H9 (cell line): ENCODE results near the gene SSTR1. TPM values are rescaled to one million over a fixed set of nuclear protein-coding genes. Genes with fewer than 3 reads are reported as not detected.
A peak's percentile ranks its signal among the peaks of the same experiment; 100 is the strongest.

ENCODE experiments used
- DNase-seq: peaks from one replicate; pipeline ENCODE4 v3.0.0-alpha.2; 2017
- H2AFZ ChIP-seq: one replicate; pipeline ENCODE4 v1.6.1; 2013; ENCODE audit warnings: mild to moderate bottlenecking, low read length, control low read depth, moderate library complexity
- H2AK5ac ChIP-seq: 2 replicates; pipeline ENCODE4 v1.6.1; 2013; ENCODE audit warnings: low read length, control low read depth, mixed read lengths; ENCODE audit not compliant: insufficient read length
- H2BK120ac ChIP-seq: one replicate; pipeline ENCODE4 v1.6.1; 2013; ENCODE audit warnings: low read depth, mild to moderate bottlenecking, low read length, control low read depth, inconsistent platforms; ENCODE audit not compliant: poor library complexity, severe bottlenecking
- H2BK12ac ChIP-seq: 2 replicates; pipeline ENCODE4 v1.6.1; 2013; ENCODE audit warnings: low read length, control low read depth, mixed read lengths, low read depth; ENCODE audit not compliant: insufficient read length
- H2BK15ac ChIP-seq: 2 replicates; pipeline ENCODE4 v1.6.1; 2013; ENCODE audit warnings: low read depth, low read length, control low read depth
- H2BK20ac ChIP-seq: one replicate; pipeline ENCODE4 v1.6.1; 2013; ENCODE audit warnings: low read depth, mild to moderate bottlenecking, low read length, control low read depth, inconsistent platforms; ENCODE audit not compliant: poor library complexity, severe bottlenecking
- H2BK5ac ChIP-seq: 2 replicates; pipeline ENCODE4 v1.6.1; 2013; ENCODE audit warnings: low read length, control low read depth, mixed read lengths; ENCODE audit not compliant: insufficient read length
- H3K14ac ChIP-seq: 2 replicates; pipeline ENCODE4 v1.6.1; 2013; ENCODE audit warnings: low read length, control low read depth; ENCODE audit not compliant: insufficient read depth
- H3K18ac ChIP-seq: 2 replicates; pipeline ENCODE4 v1.6.1; 2013; ENCODE audit warnings: low read depth, mild to moderate bottlenecking, mixed read lengths, low read length, control low read depth; ENCODE audit not compliant: insufficient read length
- H3K23ac ChIP-seq: 2 replicates; pipeline ENCODE4 v1.6.1; 2013; ENCODE audit warnings: low read length, control low read depth, mixed read lengths, low read depth; ENCODE audit not compliant: insufficient read length
- H3K23me2 ChIP-seq: 2 replicates; pipeline ENCODE4 v1.6.1; 2013; ENCODE audit warnings: low read depth, mild to moderate bottlenecking, mixed read lengths, low read length, control low read depth; ENCODE audit not compliant: insufficient read length, poor library complexity, severe bottlenecking
- H3K27ac ChIP-seq: 2 replicates; pipeline ENCODE4 v1.5.1; 2013; ENCODE audit warnings: low read length, control low read depth, mixed read lengths, low read depth; ENCODE audit not compliant: insufficient read length
- H3K27me3 ChIP-seq: 2 replicates; pipeline ENCODE4 v1.6.1; 2013; ENCODE audit warnings: low read length, control low read depth, inconsistent platforms; ENCODE audit not compliant: insufficient read depth
- H3K4ac ChIP-seq: 2 replicates; pipeline ENCODE4 v1.6.1; 2013; ENCODE audit warnings: low read depth, mild to moderate bottlenecking, control low read depth, inconsistent platforms, low read length, moderate library complexity
- H3K4me1 ChIP-seq: 2 replicates; pipeline ENCODE4 v1.6.1; 2013; ENCODE audit warnings: low read length, control low read depth, inconsistent platforms; ENCODE audit not compliant: insufficient read depth
- H3K4me2 ChIP-seq: 2 replicates; pipeline ENCODE4 v1.6.1; 2013; ENCODE audit warnings: low read length, control low read depth, mixed read lengths; ENCODE audit not compliant: insufficient read length, insufficient read depth
- H3K56ac ChIP-seq: 2 replicates; pipeline ENCODE4 v1.6.1; 2013; ENCODE audit warnings: low read depth, mild to moderate bottlenecking, mixed read lengths, low read length, control low read depth; ENCODE audit not compliant: insufficient read length
- H3K79me1 ChIP-seq: 2 replicates; pipeline ENCODE4 v1.6.1; 2013; ENCODE audit warnings: low read depth, mild to moderate bottlenecking, moderate library complexity, low read length, control low read depth, inconsistent platforms; ENCODE audit not compliant: insufficient read depth, poor library complexity, severe bottlenecking
- H3K79me2 ChIP-seq: 2 replicates; pipeline ENCODE4 v1.6.1; 2013; ENCODE audit warnings: low read length, control low read depth, inconsistent platforms; ENCODE audit not compliant: insufficient read depth
- H3K9ac ChIP-seq: 2 replicates; pipeline ENCODE4 v1.6.1; 2013; ENCODE audit warnings: low read length, control low read depth, mixed read lengths; ENCODE audit not compliant: insufficient read length; ENCODE audit errors: extremely low read depth
- H3K9me3 ChIP-seq: one replicate; pipeline ENCODE4 v1.6.1; 2013; ENCODE audit warnings: low read depth, low read length, inconsistent platforms; ENCODE audit not compliant: control insufficient read depth
- H3T11ph ChIP-seq: one replicate; pipeline ENCODE4 v1.6.1; 2013; ENCODE audit warnings: mild to moderate bottlenecking, low read length, control low read depth, inconsistent platforms
- H4K20me1 ChIP-seq: one replicate; pipeline ENCODE4 v1.6.1; 2013; ENCODE audit not compliant: control insufficient read depth, insufficient read length, insufficient read depth
- H4K5ac ChIP-seq: 2 replicates; pipeline ENCODE4 v1.6.1; 2013; ENCODE audit warnings: low read depth, mild to moderate bottlenecking, mixed read lengths, low read length, control low read depth; ENCODE audit not compliant: insufficient read length
- H4K8ac ChIP-seq: replicated peaks from 2 replicates; pipeline ENCODE4 v1.6.1; 2013; ENCODE audit warnings: low read length, control low read depth, mixed read lengths, low read depth; ENCODE audit not compliant: insufficient read length
- H4K91ac ChIP-seq: 2 replicates; pipeline ENCODE4 v1.6.1; 2013; ENCODE audit warnings: low read depth, mild to moderate bottlenecking, moderate library complexity, mixed read lengths, low read length, control low read depth; ENCODE audit not compliant: insufficient read length
- H3K27ac Mint-ChIP-seq, 3 experiments: 2 replicates in 2 of 3; 3 replicates in 1 of 3; pipeline ENCODE4 v1.8.0; 2020 to 2021; ENCODE audit warnings: mixed read lengths in 3 of 3, mild to moderate bottlenecking in 1 of 3, moderate library complexity in 1 of 3
- H3K27me3 Mint-ChIP-seq: 2 replicates; pipeline ENCODE4 v1.8.0; 2021; ENCODE audit warnings: low read depth, mild to moderate bottlenecking, moderate library complexity, mixed read lengths
- H3K36me3 Mint-ChIP-seq, 3 experiments: 2 replicates in 2 of 3; 3 replicates in 1 of 3; pipeline ENCODE4 v1.8.0; 2020 to 2021; ENCODE audit warnings: low read depth in 3 of 3, mixed read lengths in 3 of 3; ENCODE audit not compliant: insufficient read depth in 1 of 3
- H3K4me1 Mint-ChIP-seq, 2 experiments: 2 replicates each; pipeline ENCODE4 v1.8.0; 2020; ENCODE audit warnings: mixed read lengths in 2 of 2
- H3K4me3 Mint-ChIP-seq, 2 experiments: 2 replicates in 1 of 2; 3 replicates in 1 of 2; pipeline ENCODE4 v1.8.0; 2020 to 2021; ENCODE audit warnings: mild to moderate bottlenecking in 2 of 2, mixed read lengths in 2 of 2, moderate library complexity in 1 of 2
- H3K9me3 Mint-ChIP-seq, 2 experiments: 2 replicates in 1 of 2; 3 replicates in 1 of 2; pipeline ENCODE4 v1.8.0; 2020; ENCODE audit warnings: mild to moderate bottlenecking in 2 of 2, mixed read lengths in 2 of 2, moderate library complexity in 1 of 2
- WGBS: extraction: QIAGEN DNeasy Blood & Tissue Kit; methylation state at CpG from one replicate; pipeline ENCODE4 v1.1.7; 2013; ENCODE audit warnings: missing lambda C conversion rate, low lambda C conversion rate, mixed read lengths; ENCODE audit not compliant: insufficient read length; ENCODE audit errors: extremely low coverage; 5-methylcytosine and 5-hydroxymethylcytosine counted together
- total RNA-seq: library from RNA; stranded (reverse); gene quantifications from 2 replicates; pipeline ENCODE4 v1.2.1, GENCODE V29; 2021
- TF ChIP-seq, protein P1 (sequence below): fragments of 200-600 bp; sonication (generic); conservative IDR thresholded peaks from 3 replicates; pipeline ENCODE4 v1.8.0; 2021; ENCODE audit warnings: antibody characterized with exemption, mild to moderate bottlenecking

SSTR1 gene
- total RNA-seq, 1 experiment from 2014 or later, result 0.98 TPM

GRCh38 chr14:38254571-38255407 lies 47.1 kb downstream of the SSTR1 start:
- Histone ChIP-seq H2BK5ac (no peak overlapping the region), H3K18ac (no peak overlapping the region), H3K4me2 (peak overlapping the region; percentile 72), H2AFZ (no peak overlapping the region), H3K56ac (no peak overlapping the region), H4K5ac (no peak overlapping the region), H3K27ac (no peak overlapping the region), H3K4me1 (0 out of 2 replicates have a peak, but pooled peaks cover 2% of the 10 kb centered on the region), H3K79me2 (no peaks in the 10 kb centered on the region), H2BK120ac (no peak overlapping the region), H2AK5ac (no peak overlapping the region), H3K79me1 (no peaks in the 10 kb centered on the region), H4K8ac (no peak overlapping the region), H3K9ac (no peak overlapping the region), H3K4ac (no peak overlapping the region), H2BK15ac (no peak overlapping the region), H2BK12ac (no peak overlapping the region), H2BK20ac (no peak overlapping the region), H3K23ac (no peak overlapping the region), H4K91ac (no peak overlapping the region), H3T11ph (no peak overlapping the region), H3K9me3 (no peaks in the 10 kb centered on the region), H3K14ac (no peak overlapping the region; the same call in 1 of the 2 replicates), H3K27me3 (peaks cover 29% of the 10 kb centered on the region), H3K23me2 (peaks cover 13% of the 10 kb centered on the region), H4K20me1 (no peaks in the 10 kb centered on the region)
- peaks cover 81% of the 10 kb centered on the region for H3K27me3 Mint-ChIP-seq
- no peaks in the 10 kb centered on the region; a peak in 1 of 5 replicates for H3K9me3 Mint-ChIP-seq
- peaks cover 9 to 11% of the 10 kb centered on the region in 2 experiments for H3K4me1 Mint-ChIP-seq
- whole genome bisulfite sequencing, result no CpG with 5 or more reads among the region's 44 CpGs
- H3K27ac Mint-ChIP-seq, result no peak overlapping the region
- H3K4me3 Mint-ChIP-seq, result peak overlapping the region; percentile 54 to 71
- DNase-seq, result no peak
- no peaks in the 10 kb centered on the region; a peak in 1 of 7 replicates for H3K36me3 Mint-ChIP-seq
- TF ChIP-seq, protein P1, sequence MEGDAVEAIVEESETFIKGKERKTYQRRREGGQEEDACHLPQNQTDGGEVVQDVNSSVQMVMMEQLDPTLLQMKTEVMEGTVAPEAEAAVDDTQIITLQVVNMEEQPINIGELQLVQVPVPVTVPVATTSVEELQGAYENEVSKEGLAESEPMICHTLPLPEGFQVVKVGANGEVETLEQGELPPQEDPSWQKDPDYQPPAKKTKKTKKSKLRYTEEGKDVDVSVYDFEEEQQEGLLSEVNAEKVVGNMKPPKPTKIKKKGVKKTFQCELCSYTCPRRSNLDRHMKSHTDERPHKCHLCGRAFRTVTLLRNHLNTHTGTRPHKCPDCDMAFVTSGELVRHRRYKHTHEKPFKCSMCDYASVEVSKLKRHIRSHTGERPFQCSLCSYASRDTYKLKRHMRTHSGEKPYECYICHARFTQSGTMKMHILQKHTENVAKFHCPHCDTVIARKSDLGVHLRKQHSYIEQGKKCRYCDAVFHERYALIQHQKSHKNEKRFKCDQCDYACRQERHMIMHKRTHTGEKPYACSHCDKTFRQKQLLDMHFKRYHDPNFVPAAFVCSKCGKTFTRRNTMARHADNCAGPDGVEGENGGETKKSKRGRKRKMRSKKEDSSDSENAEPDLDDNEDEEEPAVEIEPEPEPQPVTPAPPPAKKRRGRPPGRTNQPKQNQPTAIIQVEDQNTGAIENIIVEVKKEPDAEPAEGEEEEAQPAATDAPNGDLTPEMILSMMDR, result no peak
